NCI-H128 (cell line): ENCODE measurements around the gene SRCIN1.
"Not testable (repeated sequence)": the region's sequence is repeated elsewhere in the genome, so short reads cannot be mapped to it uniquely, and the experiment has no call there.

Experiments used
- DNase-seq: peaks from one replicate; lab custom pipeline; 2025; ENCODE audit not compliant: unreplicated experiment; lab: John Stamatoyannopoulos, UW

The SRCIN1 gene

DNA sequence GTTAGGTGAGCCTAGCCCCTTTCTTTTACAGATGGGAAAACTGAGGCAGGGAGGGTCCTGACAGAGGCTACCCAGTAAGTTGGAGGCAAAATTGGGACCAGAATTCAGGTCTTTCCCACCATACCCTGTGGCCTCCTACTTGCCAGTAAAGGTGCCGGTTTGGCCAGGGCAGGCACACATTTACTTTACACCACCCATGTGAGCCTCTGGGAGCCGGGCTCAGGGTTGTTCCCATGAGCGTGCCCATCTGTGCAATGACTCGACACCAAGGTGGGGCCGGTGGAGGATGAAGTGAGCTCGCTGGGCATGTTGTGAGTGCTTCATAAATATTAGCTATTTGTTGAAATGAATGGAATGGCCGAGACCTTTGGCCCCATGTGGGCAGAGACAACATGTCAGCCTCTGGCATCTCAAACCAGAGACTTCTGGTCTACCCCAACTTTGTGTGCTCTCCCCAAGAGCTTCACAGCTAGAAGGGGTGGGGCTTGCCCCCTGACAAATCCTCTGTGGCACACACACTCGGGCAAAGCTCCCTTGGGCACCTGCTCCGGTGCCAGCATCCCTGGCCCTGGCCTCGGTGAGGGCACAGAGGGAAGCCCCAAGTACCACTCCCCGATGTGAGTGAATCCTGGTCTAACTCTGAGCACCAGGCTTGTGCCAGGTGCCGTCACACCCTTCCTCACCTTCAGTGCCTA, 60.1 kb downstream of the SRCIN1 start:
- DNase-seq, result no peak

DNA sequence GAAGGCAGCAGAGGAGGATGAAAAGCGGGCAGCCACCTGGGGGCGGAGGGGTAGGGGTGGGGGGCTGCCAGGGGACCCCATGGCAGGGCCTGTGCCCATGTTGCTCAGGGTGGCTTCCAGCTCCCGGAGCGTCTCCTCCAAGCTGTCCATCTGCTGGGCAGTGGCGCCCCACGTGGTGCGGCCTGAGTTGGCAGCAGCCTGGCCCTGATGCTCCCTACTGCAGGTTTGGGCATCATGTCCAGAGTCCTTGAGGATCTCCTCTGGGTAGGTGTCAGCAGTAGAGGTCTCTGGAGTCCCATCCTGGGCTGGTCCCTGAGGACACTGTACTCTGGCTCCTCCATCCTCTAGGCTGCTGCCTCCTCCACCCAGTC, 60.9 kb downstream of the SRCIN1 start:
- DNase-seq, result no peak

DNA sequence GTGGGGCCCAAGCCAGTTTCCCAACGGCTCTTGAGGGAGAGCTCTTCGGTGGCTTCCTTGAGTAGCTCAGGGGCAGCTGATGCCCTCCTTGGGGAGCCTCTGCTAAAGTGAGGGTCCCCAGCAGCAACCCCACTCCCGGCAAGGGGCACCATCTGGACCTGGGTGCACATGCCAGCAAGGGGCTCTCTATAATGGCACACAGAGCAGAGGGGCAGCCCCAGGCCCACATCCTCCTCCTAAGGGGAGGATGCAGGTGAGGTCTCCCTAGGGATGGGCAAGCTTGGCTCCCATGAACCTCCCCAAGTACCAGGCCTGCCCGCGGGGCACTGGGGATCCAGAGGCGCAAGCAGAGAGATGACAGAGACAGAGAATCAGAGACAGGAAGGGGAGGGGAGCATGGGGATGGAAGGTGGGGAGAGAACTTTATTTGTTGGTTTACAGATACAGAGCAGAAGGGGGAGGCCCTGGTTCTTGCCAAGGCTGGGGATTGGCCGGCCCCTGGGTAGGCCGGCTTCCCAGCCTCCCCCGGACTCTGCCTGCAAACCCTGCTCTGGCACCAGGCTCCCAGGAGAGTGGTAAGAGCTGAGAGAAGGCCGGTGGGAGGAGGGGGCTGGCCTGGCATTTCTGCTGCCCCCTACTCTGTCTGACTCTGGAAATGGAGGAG, 61.4 kb downstream of the SRCIN1 start:
- no peak for DNase-seq

DNA sequence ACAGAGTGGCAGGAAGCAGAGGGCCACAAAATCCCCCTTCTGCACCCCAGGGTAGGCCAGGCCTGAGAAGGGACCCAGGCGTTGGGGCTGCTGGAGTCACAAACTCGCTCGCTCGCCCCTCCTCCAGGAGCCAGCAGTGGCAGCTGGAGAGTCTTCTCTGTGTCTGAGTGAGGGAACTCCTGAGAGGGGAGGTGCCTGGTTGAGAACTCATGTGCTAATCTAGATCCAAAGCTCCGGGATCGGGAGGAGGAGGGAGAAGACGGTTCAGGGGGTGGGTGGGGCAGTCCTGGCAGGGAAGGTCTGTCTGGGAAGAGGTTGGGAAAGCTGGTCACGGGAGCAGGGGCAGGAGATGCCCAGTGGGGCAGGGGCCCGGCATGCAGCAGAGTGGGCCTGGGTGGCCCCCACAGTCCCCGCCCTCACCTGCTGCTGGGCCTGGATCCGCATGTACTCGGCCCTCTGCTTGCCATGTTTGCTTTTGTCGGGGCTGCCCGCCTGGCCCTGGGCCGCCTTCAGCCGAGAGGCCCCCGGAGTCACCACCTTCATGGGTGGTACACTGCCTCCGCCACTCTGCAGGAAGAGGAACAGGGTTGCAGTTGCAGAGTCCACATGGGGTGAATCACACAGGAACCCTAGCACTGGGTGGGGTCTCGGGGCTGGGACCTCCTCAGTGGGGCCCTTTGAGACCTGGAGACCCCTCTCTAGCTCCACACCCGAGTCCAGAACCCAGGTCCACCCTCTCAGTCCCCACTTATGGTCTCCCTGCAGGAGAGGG, 62.2 kb downstream of the SRCIN1 start:
- no peak for DNase-seq

DNA sequence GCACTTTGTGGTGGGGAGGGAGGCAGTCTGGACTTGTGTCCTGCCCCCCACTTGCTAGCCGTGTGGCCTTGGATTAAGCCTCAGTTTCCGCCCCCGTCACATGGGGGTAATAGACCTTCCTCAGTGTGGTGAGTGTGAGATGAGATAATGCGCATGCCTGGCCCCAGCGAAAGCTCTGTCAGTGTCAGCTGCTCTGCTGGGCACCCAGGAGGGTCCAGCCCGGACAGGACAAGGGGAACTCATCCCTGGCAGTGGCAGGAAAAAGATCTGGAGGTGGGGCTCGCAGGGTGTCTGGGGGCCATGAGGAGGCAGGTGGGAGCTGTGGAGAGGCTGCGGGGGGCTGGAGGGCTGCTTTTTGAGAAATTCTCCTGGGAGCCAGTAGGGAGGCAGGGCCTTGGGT, 63.5 kb downstream of the SRCIN1 start:
- DNase-seq, result no peak

DNA sequence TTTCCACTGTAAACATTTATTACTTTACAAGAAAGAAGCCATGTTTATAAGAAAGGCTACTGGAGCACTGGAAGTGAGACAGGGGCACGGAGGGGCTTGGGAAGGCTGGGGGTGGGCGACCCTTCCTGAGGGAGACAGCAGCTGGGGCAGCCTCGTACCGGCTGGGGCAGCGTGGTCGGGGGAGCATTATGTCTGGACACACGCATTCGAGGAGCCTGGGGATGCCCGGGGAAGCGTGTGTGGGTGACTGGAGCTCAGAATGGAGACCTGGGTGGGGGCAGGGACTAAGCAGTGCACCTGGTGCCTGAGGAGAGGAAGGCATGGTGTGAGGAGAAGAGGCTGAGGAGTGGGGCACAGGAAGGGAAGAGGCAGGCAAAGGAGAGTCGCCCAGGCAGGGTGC, 64.5 kb downstream of the SRCIN1 start:
- DNase-seq, result no peak

DNA sequence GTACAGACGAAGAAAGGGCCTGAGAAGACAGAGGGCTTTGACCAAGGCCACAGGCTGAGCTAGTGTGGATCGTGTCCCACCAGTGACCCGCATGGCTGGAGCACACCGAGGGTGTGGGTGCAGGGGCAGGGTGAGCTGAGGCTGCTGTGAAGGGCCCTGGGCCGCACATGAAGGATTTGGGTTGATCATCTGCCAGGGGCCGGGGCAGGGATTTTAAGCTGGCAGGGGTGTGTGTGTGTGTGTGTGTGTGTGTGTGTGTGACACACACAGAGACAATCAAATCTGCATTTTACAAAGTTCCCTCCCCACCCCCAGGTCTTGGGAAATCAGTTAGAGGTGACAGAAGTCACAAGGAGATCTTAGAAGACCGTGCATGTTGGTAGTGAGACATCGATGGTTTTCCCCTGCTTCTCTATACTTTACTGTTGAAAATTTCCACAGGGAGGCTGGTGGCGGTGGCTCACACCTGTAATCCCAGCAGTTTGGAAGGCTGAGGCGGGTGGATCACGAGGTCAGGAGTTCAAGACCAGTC, 65.2 kb downstream of the SRCIN1 start:
- no peak for DNase-seq

DNA sequence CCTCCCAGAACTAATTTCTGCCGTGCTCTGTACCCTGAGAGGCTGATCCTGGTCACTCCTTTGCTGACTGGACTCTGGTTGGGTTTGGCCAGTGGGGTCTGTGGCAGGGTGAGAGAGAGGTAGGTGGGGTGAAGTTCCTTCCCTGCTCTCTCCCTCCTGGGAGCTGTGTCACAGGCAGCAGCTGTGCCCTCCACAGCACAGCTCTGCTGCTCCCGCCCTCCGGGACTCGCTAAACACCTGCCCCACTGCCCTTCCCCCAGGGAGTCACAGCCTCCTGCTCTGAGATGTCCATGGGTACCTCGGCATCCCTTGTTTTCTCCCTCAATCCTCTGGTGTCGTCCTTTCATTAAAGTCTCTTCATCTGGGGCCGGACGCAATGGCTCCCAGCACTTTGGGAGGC, 66.4 kb downstream of the SRCIN1 start:
- no peak for DNase-seq

DNA sequence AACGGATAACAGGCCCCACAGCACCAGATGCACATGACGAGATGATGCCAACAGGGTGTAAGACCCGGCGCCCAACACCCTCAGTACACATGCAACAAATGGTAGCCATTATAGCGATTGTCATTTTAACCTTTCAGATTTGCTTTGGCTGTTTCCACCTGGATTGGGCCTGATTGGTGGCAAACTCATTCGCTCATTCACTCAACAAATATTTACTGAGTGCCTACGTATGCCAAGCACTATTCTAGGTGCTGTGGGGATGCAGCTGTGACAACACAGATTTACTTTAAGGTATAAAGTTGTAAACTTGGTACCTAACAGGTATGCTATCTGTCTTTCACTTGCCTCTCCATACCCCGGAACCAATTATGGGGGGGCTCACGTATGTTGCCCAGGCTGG, 66.8 kb downstream of the SRCIN1 start:
- DNase-seq, result no peak

DNA sequence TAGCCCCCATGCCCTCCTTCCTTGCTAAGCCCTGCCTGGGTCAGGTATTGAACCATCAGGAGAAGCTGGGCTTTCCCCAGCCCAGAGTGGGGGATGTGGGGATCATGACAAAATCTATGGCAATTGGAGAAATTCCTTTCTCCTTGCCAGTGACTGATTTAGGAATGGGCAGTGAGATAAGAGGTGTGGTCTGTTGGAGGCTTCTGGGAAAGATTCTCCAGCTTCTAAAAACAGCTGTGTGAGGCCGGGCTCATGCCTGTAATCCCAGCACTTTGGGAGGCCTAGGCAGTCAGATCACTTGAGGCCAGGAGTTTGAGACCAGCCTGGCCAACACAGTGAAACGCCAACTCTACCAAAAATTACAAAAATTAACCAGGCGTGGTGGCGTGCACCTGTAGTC, 69.1 kb downstream of the SRCIN1 start:
- DNase-seq, result no peak

DNA sequence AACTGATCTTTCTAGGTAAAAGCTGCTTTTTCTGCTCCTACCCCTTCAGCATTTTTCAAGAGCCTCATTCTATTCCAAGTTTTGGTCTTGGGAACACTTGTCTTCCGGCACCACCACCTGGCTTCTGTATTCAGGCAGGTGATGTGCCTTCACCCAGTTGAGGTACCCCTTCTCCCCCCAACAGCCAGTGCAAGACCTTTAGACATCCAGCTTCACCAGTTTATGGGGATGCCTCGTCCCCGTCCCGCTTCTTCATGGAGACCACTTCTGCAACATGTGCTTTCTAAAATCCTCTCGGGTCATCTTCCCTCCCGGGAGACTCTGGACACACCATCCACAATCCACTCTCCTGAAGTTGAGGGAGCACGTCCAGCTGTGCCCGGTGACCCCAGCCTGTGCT, 69.9 kb downstream of the SRCIN1 start:
- DNase-seq, result no peak

DNA sequence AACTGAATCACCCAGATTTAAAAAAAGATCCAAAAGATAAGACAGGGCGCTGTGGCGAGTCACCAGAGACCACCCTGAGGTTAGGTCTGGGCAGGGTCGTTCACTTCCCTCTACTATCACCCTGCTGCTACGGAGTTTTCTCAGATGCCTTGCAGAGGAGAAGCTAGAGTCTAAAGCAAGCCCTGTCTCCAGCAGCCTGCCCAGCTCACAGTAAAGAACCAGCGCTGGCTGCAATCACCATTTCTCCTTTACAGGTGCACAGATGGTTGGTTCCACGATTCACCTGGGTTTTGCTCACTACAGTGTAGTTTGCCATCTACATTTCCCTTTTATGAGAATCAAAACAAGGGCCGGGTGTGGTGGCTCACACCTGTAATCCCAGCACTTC, 71.3 kb downstream of the SRCIN1 start:
- DNase-seq, result no peak

DNA sequence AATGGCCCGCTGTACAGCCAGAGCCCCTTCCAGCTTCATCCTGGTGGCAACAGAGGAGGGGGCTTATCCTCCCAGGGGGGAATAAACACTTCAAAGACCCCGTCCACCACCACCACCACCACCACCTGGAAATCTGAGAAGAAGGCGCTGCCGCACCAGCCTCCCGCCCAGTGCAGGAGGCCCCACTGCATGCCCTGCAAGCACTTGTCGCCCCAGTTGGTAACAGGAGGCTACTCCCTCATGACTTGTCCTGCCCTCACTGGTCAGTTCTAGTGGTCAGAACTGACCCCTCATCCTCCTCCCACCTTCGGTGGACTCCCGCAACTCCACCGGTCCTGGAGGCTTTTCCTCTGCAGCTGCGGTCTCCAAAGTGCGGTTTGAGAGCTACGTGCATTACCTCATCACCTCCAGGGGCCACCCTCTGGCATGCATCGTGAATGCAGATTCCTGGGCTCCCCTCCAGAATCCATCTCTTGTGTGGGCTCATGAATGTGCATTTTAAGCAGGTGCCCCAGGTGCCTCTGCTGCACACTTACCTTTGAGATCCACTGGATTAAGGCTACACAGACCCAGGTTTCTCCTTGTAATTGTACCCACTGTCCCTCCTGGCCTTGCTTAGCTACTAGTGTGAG, 71.8 kb downstream of the SRCIN1 start:
- no peak for DNase-seq

DNA sequence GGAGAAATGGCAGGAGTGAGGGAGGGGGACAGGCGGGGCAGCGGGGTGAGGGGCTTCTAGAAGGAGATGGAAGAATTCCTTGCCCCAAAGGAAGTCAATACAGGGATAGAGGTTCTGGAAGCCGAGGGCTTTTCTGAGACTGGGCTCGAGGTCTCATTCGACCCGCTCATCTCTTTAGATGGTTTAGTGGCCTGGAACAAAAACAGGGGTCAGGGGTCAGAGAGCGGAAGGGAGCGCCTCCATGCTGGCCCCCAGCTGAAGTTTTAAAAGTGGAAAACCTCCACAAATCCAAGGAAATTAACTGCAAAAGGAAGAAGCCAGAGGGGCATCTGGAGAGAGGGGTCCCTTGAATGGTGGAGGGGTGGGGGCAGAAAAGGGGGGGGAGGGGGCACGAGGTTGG, 72.5 kb downstream of the SRCIN1 start:
- no peak for DNase-seq

DNA sequence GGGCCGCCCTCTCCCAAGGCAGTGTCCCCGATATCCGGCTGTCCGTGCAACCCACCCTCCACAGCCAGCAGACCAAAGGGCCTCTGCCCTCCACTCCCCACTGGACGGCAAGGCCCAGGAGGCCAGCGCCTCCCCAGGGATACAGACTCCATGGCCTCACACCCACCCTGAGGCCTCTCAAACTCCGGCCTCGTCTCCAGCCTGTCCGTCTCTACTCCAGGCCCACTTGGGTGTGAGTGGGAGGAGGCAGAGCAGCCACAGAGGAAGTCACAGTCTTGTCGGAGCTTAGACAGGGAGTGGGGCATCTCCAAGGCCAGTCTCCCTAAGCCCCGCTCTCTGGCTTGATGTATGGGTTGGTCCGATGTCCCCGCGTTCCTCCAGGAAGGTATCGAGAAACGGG, 73.3 kb downstream of the SRCIN1 start:
- no peak for DNase-seq

DNA sequence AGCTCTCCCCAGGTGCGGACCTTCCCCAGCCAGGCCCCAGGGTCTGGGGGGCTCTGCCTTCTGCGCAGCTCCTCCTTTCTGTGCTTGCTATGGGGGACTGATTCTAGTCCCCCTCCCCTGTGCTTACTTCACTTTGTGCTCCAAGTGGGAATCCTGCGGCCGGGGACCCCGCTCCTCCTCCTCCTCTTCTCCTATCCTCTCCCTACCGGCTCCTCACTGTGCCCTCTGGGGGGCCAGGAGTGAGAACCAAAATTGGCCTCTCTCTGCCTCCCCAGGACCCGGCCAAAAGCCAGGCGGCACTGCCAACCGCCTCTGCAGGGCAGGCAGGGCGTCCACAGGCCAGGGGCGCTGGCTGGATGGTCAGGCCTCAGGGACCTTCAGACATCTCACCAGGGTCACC, 74.0 kb downstream of the SRCIN1 start:
- not testable (repeated sequence) for DNase-seq

DNA sequence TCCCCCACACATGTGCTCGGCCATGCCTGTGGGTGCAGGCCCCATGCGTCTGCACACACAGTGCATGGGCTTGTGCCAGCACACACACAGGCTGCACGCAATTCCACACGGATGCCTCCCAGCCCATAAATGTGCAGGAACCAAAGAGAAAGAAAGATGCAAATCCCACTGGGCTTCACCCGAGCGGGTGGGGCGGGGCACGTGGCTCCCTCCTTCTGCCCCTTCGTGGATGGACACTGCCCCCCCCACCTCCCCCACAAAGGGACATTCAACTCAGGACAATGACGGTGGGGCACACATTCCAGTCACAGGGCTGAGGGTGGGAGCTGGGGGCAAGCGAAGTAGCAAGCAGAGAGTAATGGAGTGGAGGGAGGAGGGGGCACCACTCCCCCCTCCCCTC, 74.9 kb downstream of the SRCIN1 start:
- DNase-seq, result not testable (repeated sequence)

DNA sequence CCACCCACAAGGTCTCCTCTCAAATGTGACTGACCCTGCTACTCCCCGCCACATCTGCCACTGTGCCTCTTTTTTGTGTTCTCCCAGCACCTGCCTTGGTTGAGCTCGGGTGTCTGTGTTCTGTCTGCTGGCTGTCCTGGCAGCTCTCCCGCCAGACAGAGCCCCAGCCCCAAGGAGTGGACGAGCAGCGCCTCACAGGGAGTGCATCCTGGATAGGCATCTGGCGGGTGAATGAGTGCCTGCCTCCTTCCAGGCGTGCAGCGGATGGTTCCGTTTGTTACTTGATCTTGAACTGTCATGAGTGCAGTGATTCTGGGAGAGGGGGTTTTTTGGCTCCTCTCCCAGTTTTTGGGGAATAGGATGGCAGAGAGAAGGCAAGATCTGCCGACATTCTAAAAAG, 77.6 kb downstream of the SRCIN1 start:
- not testable (repeated sequence) for DNase-seq

DNA sequence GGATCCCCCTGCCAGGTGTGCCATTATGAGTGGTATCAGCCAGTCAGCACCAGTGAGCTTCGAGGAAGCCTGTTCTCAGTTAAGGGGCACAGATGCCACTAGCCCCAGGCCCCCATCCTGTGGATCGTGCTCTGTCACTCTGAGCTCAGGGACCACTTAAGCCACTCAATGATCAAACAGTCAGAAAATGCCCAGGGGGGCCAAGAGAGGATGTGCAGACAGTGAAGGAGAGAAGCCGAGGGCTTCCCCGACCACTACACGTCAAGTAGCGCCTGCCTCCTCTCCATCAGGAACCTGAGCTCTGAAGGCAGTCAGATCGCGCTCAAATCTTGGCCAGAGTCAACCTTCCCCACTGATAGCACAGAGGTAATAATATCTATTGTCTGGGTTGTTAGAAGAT, 79.2 kb downstream of the SRCIN1 start:
- peak; percentile 4 for DNase-seq

DNA sequence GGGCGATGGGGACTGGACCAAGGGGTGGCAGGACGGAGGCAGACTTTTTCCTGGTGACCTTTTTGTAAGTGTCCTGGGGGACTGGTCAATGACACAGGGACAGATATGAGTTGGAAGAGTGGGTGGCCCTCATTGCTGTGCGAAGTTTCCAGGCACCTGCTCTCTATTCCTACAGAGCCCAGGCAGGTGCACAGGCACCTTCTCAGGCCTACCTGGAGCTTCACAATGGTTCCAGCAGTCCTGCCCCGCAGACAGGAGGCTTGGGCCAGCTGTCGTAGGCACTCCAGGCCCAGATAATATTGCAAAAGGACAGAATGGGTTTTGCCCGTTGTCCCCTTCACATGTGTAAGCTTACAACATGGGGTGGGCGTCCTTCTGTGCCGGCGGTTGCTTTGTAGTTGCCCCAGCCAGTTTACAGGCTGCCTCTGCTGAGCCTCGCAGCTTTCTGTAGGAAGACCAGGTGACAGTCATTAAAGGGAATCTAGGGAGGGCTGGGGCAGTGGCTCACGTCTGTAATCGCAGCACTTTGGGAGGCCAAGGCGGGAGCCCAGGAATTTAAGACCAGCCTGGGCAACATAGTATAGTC, 93.2 kb downstream of the SRCIN1 start:
- no peak for DNase-seq
